CD4-positive, alpha-beta memory T cell (primary cell): ENCODE data around the gene FAM217A. TPM values are rescaled to one million over a fixed set of nuclear protein-coding genes. Genes with fewer than 3 reads are reported as not detected.

Source experiments
- CTCF ChIA-PET: fragments of 350-600 bp; sonication (Branson Sonifier 250); formaldehyde crosslinking; loops from one replicate; lab custom pipeline; 2021; ENCODE audit warnings: inconsistent platforms; ENCODE audit not compliant: partially characterized antibody; lab: Charles Lee
- POLR2A ChIA-PET: fragments of 350-600 bp; sonication (Branson Sonifier 250); formaldehyde crosslinking; loops from one replicate; lab custom pipeline; 2021; ENCODE audit not compliant: partially characterized antibody; lab: Charles Lee
- DNase-seq, 5 donors: peaks; one replicate each; pipeline versions ENCODE4 v3.0.0 to v3.0.0-alpha.2; 2020 to 2022; ENCODE audit warnings: mixed read lengths in 1 of 5
- H3K27ac ChIP-seq: one replicate; pipeline ENCODE4 v1.7.0; 2013; ENCODE audit warnings: low read depth, low read length
- H3K27me3 ChIP-seq: 2 replicates; pipeline ENCODE4 v1.7.0; 2013; ENCODE audit warnings: mild to moderate bottlenecking, low read length, moderate library complexity; ENCODE audit not compliant: insufficient read depth
- H3K36me3 ChIP-seq: 2 replicates; pipeline ENCODE4 v1.7.0; 2013; ENCODE audit warnings: mild to moderate bottlenecking, low read length, moderate library complexity; ENCODE audit not compliant: insufficient read depth
- H3K4me1 ChIP-seq: 2 replicates; pipeline ENCODE4 v1.7.0; 2013; ENCODE audit warnings: mild to moderate bottlenecking, low read length, moderate library complexity; ENCODE audit not compliant: insufficient read depth
- H3K4me3 ChIP-seq, 2 donors: one replicate each; pipeline ENCODE4 v1.7.0; 2013; ENCODE audit warnings: low read length in 2 of 2, mild to moderate bottlenecking in 1 of 2
- H3K9me3 ChIP-seq, 2 donors: one replicate each; pipeline ENCODE4 v1.7.0; 2013; ENCODE audit warnings: low read length in 2 of 2, control low read depth in 1 of 2; ENCODE audit not compliant: control insufficient read depth in 1 of 2
- H3K27ac Mint-ChIP-seq, 7 donors: one replicate each; pipeline ENCODE4 v1.8.0; 2020 to 2021; ENCODE audit warnings: mixed read lengths in 7 of 7, mild to moderate bottlenecking in 6 of 7, inconsistent platforms in 3 of 7, moderate library complexity in 3 of 7
- H3K27me3 Mint-ChIP-seq, 2 donors: one replicate each; pipeline ENCODE4 v1.8.0; 2020 to 2021; ENCODE audit warnings: mixed read lengths in 2 of 2
- H3K36me3 Mint-ChIP-seq, 2 donors: one replicate each; pipeline ENCODE4 v1.8.0; 2020 to 2021; ENCODE audit warnings: mixed read lengths in 2 of 2, inconsistent platforms in 1 of 2, mild to moderate bottlenecking in 1 of 2
- H3K4me1 Mint-ChIP-seq, 4 donors: one replicate each; pipeline ENCODE4 v1.8.0; 2020 to 2021; ENCODE audit warnings: mixed read lengths in 4 of 4, mild to moderate bottlenecking in 1 of 4
- H3K4me3 Mint-ChIP-seq, 8 donors: one replicate each; pipeline ENCODE4 v1.8.0; 2020 to 2021; ENCODE audit warnings: mixed read lengths in 8 of 8, mild to moderate bottlenecking in 7 of 8, moderate library complexity in 6 of 8, inconsistent platforms in 3 of 8
- H3K9me3 Mint-ChIP-seq, 8 donors: one replicate each; pipeline ENCODE4 v1.8.0; 2020 to 2021; ENCODE audit warnings: mixed read lengths in 8 of 8, mild to moderate bottlenecking in 5 of 8, inconsistent platforms in 3 of 8, moderate library complexity in 1 of 8
- intact Hi-C: fragments of 100-400 bp; cut with micrococcal nuclease; formaldehyde crosslinking; loops from one replicate; pipeline ENCODE4 v1.15.1; 2023
- polyA plus RNA-seq, 2 donors: library from polyadenylated mRNA; unstranded; fragments of 300-500 nt; fragmentation: Illumina TruSeq; gene quantifications; one replicate each; pipeline ENCODE4 v1.2.3, GENCODE V29; 2021
- total RNA-seq, 2 experiments: library from RNA; stranded (reverse); gene quantifications; one replicate each; pipeline ENCODE4 v1.2.3, GENCODE V29; 2021

FAM217A gene
- total and polyA plus RNA-seq, 4 experiments from 2014 or later: not detected

- Mint-ChIP-seq H3K4me1 (peaks cover 8 to 15% (median 11%) of the 10 kb centered on the region in 4 donors), H3K27ac (peak overlapping the region; percentile 73 to 92 (median 83)), H3K9me3 (no peaks in the 10 kb centered on the region), H3K27me3 (no peaks in the 10 kb centered on the region), H3K4me3 (peak overlapping the region in 3 of 8 donors; percentile 16 to 69 (median 27)), H3K36me3 (peaks cover 36 to 86% of the 10 kb centered on the region in 2 donors)
- Histone ChIP-seq H3K27ac (peak overlapping the region; percentile 23), H3K9me3 (no peaks in the 10 kb centered on the region), H3K27me3 (no peaks in the 10 kb centered on the region), H3K4me3 (no peak overlapping the region), H3K4me1 (no peaks in the 10 kb centered on the region), H3K36me3 (peaks cover 78% of the 10 kb centered on the region)
- intact Hi-C loops: loop anchor here (5.0 kb wide), 1 partner anchor 78 kb away; the partner anchor contains the start of gene ECI2
- DNase-seq: peak in 4 of 5 donors; percentile 12 to 69 (median 16)
- POLR2A ChIA-PET: interaction anchor here (0.6 to 1.3 kb wide), 4 partner anchors 13 to 902 kb away, joined by 3 read pairs; a partner anchor contains a TSS
- CTCF ChIA-PET: interaction anchor here (0.8 to 1.7 kb wide), 6 partner anchors 9 to 97 kb away, joined by 3 to 6 read pairs (median 3); a partner anchor contains a TSS
These were observed 19.7 kb downstream of the FAM217A start for GRCh38 chr6:4059115-4059777.

- no peak overlapping the region for H3K4me3 ChIP-seq
- ChIA-PET CTCF (interaction anchor here (1.2 to 6.1 kb wide), 2 partner anchors 15 to 98 kb away, joined by 3 to 31 read pairs; no protein-coding TSS in a partner anchor), POLR2A (interaction anchor here (0.6 kb wide), 1 partner anchor 11 kb away, joined by 5 read pairs; no protein-coding TSS in a partner anchor)
- no peaks in the 10 kb centered on the region for H3K9me3 ChIP-seq
- H3K27ac ChIP-seq: no peak overlapping the region
- peaks cover 43 to 84% of the 10 kb centered on the region in 2 donors for H3K36me3 Mint-ChIP-seq
- H3K9me3 Mint-ChIP-seq: no peaks in the 10 kb centered on the region
- intact Hi-C loops: loop anchor here (5.0 kb wide), 1 partner anchor 80 kb away; the partner anchor contains the start of gene ECI2
- no peak overlapping the region for H3K4me3 Mint-ChIP-seq
- H3K4me1 ChIP-seq: no peaks in the 10 kb centered on the region
- no peaks in the 10 kb centered on the region for H3K27me3 Mint-ChIP-seq
- H3K27me3 ChIP-seq: no peaks in the 10 kb centered on the region
- no peak for DNase-seq
- peaks cover 78% of the 10 kb centered on the region for H3K36me3 ChIP-seq
- H3K27ac Mint-ChIP-seq: peak overlapping the region in 2 of 7 donors; percentile 17 to 34
- peaks cover 8 to 15% (median 11%) of the 10 kb centered on the region in 4 donors for H3K4me1 Mint-ChIP-seq
These were observed 21.9 kb downstream of the FAM217A start for GRCh38 chr6:4057036-4057435.

GRCh38 chr6:4055420-4056041, 23.4 kb downstream of the FAM217A start:
- Mint-ChIP-seq H3K4me1 (peaks cover 8 to 15% (median 11%) of the 10 kb centered on the region in 4 donors), H3K27ac (peak overlapping the region in 4 of 7 donors; percentile 34 to 70 (median 60)), H3K27me3 (no peaks in the 10 kb centered on the region), H3K36me3 (peaks cover 41 to 85% of the 10 kb centered on the region in 2 donors), H3K4me3 (no peak overlapping the region), H3K9me3 (no peaks in the 10 kb centered on the region)
- Histone ChIP-seq H3K9me3 (no peaks in the 10 kb centered on the region), H3K36me3 (peaks cover 78% of the 10 kb centered on the region), H3K4me3 (no peak overlapping the region), H3K4me1 (no peaks in the 10 kb centered on the region), H3K27ac (no peak overlapping the region), H3K27me3 (no peaks in the 10 kb centered on the region)
- peak in 1 of 5 donors; percentile 2 for DNase-seq
- intact Hi-C loops: loop anchor here (2.0 to 5.0 kb wide), 2 partner anchors 82 to 101 kb away; partner anchors contain the start of gene ECI2
- CTCF ChIA-PET: interaction anchor here (1.0 to 6.1 kb wide), 5 partner anchors 9 to 99 kb away, joined by 3 to 31 read pairs (median 5); a partner anchor contains a TSS
- POLR2A ChIA-PET: no interaction called here

GRCh38 chr6:4049246-4049645, 29.7 kb downstream of the FAM217A start:
- peaks cover 55 to 79% of the 10 kb centered on the region in 2 donors for H3K36me3 Mint-ChIP-seq
- Histone ChIP-seq H3K27ac (no peak overlapping the region), H3K36me3 (peaks cover 79% of the 10 kb centered on the region), H3K4me3 (no peak overlapping the region), H3K27me3 (no peaks in the 10 kb centered on the region), H3K4me1 (no peaks in the 10 kb centered on the region), H3K9me3 (no peaks in the 10 kb centered on the region)
- H3K4me1 Mint-ChIP-seq: peaks cover 0 to 4% (median 0%) of the 10 kb centered on the region in 4 donors
- H3K4me3 Mint-ChIP-seq: no peak overlapping the region
- H3K27me3 Mint-ChIP-seq: no peaks in the 10 kb centered on the region
- no peaks in the 10 kb centered on the region for H3K9me3 Mint-ChIP-seq
- ChIA-PET CTCF (interaction anchor here (1.3 to 1.9 kb wide), 3 partner anchors 15 to 107 kb away, joined by 3 to 7 read pairs (median 4); a partner anchor contains a TSS), POLR2A (no interaction called here)
- DNase-seq: no peak
- intact Hi-C loops: no loop called here
- H3K27ac Mint-ChIP-seq: no peak overlapping the region

- Histone ChIP-seq H3K27ac (no peak overlapping the region), H3K9me3 (no peaks in the 10 kb centered on the region), H3K27me3 (no peaks in the 10 kb centered on the region), H3K4me3 (no peak overlapping the region), H3K36me3 (peaks cover 74% of the 10 kb centered on the region), H3K4me1 (peaks cover 11% of the 10 kb centered on the region)
- H3K27me3 Mint-ChIP-seq: no peaks in the 10 kb centered on the region
- intact Hi-C loops: no loop called here
- POLR2A ChIA-PET: no interaction called here
- DNase-seq: no peak
- CTCF ChIA-PET: interaction anchor here (2.3 kb wide), 1 partner anchor 20 kb away, joined by 12 read pairs; a partner anchor contains a TSS
- H3K4me1 Mint-ChIP-seq: peaks cover 14 to 31% (median 23%) of the 10 kb centered on the region in 4 donors
- H3K9me3 Mint-ChIP-seq: no peaks in the 10 kb centered on the region
- H3K4me3 Mint-ChIP-seq: no peak overlapping the region
- peaks cover 74 to 86% of the 10 kb centered on the region in 2 donors for H3K36me3 Mint-ChIP-seq
- H3K27ac Mint-ChIP-seq: peak overlapping the region in 3 of 7 donors; percentile 1 to 43 (median 7)
These were observed 37.5 kb downstream of the FAM217A start for GRCh38 chr6:4041480-4041879.

GRCh38 chr6:4039348-4039747, 39.6 kb downstream of the FAM217A start:
- Histone ChIP-seq H3K4me3 (no peak overlapping the region), H3K27me3 (no peaks in the 10 kb centered on the region), H3K27ac (no peak overlapping the region), H3K4me1 (peaks cover 17% of the 10 kb centered on the region), H3K9me3 (no peaks in the 10 kb centered on the region), H3K36me3 (peaks cover 65% of the 10 kb centered on the region)
- no peak for DNase-seq
- POLR2A ChIA-PET: interaction anchor here (1.3 kb wide), 1 partner anchor 18 kb away, joined by 9 read pairs; a partner anchor contains a TSS
- Mint-ChIP-seq H3K27me3 (no peaks in the 10 kb centered on the region), H3K4me3 (no peak overlapping the region), H3K9me3 (no peaks in the 10 kb centered on the region), H3K4me1 (peaks cover 21 to 44% (median 32%) of the 10 kb centered on the region in 4 donors), H3K27ac (peak overlapping the region in 5 of 7 donors; percentile 12 to 58 (median 42)), H3K36me3 (peaks cover 69 to 77% of the 10 kb centered on the region in 2 donors)
- intact Hi-C loops: no loop called here
- CTCF ChIA-PET: interaction anchor here (2.3 kb wide), 1 partner anchor 18 kb away, joined by 12 read pairs; a partner anchor contains a TSS
